Loucy (cell line): ENCODE data around the gene ACSS2.

Experiments used
- H2AFZ ChIP-seq: fragments of 200-600 bp; sonication (generic); 2 replicates; pipeline ENCODE4 v1.6.0; 2016; ENCODE audit warnings: antibody characterized with exemption, mild to moderate bottlenecking, low read length, moderate library complexity
- H3F3A ChIP-seq: fragments of 200-600 bp; 2 replicates; pipeline ENCODE4 v1.6.0; 2016; ENCODE audit warnings: antibody characterized with exemption, low read depth, mild to moderate bottlenecking
- H3K27me3 ChIP-seq: fragments of 200-600 bp; sonication (generic); 2 replicates; pipeline ENCODE4 v1.6.1; 2014; ENCODE audit warnings: low read length, mild to moderate bottlenecking; ENCODE audit not compliant: insufficient read depth, poor library complexity, severe bottlenecking
- H3K36me3 ChIP-seq: fragments of 200-600 bp; sonication (generic); 2 replicates; pipeline ENCODE4 v1.6.1; 2016; ENCODE audit warnings: low read length; ENCODE audit not compliant: insufficient read depth
- H3K4me1 ChIP-seq: fragments of 200-600 bp; sonication (generic); 2 replicates; pipeline ENCODE4 v1.5.1; 2014; ENCODE audit warnings: low read length, mild to moderate bottlenecking; ENCODE audit not compliant: insufficient read depth, poor library complexity, severe bottlenecking
- H3K4me2 ChIP-seq: fragments of 200-600 bp; sonication (generic); 2 replicates; pipeline ENCODE4 v1.6.0; 2014; ENCODE audit warnings: antibody characterized with exemption, low read length, low read depth, mild to moderate bottlenecking; ENCODE audit not compliant: poor library complexity, severe bottlenecking
- H3K4me3 ChIP-seq: fragments of 200-600 bp; sonication (generic); 2 replicates; pipeline ENCODE4 v1.5.1; 2014; ENCODE audit warnings: low read length, mild to moderate bottlenecking, mixed read lengths; ENCODE audit not compliant: poor library complexity, severe bottlenecking
- H3K79me2 ChIP-seq: fragments of 200-600 bp; sonication (generic); 2 replicates; pipeline ENCODE4 v1.6.1; 2014; ENCODE audit warnings: low read length; ENCODE audit not compliant: insufficient read depth
- H3K9ac ChIP-seq: fragments of 200-600 bp; sonication (generic); 2 replicates; pipeline ENCODE4 v1.6.0; 2014; ENCODE audit warnings: mild to moderate bottlenecking, low read depth, low read length, moderate library complexity; ENCODE audit not compliant: poor library complexity, severe bottlenecking
- H3K9me2 ChIP-seq: fragments of 200-600 bp; sonication (generic); replicated peaks from 2 replicates; pipeline ENCODE4 v1.6.1; 2016; ENCODE audit warnings: low read depth, low read length, mixed read lengths
- H3K9me3 ChIP-seq: fragments of 200-600 bp; sonication (generic); 2 replicates; pipeline ENCODE4 v1.6.1; 2014; ENCODE audit warnings: mild to moderate bottlenecking, antibody characterized with exemption, low read length, low read depth; ENCODE audit not compliant: insufficient read depth
- H4K20me1 ChIP-seq: fragments of 200-600 bp; sonication (generic); 2 replicates; pipeline ENCODE4 v1.6.0; 2014; ENCODE audit warnings: antibody characterized with exemption, low read length, mild to moderate bottlenecking; ENCODE audit not compliant: insufficient read depth, poor library complexity, severe bottlenecking
- CTCF ChIP-seq: fragments of 200-600 bp; sonication (generic); conservative IDR thresholded peaks from 2 replicates; pipeline ENCODE4 v1.5.1; 2014; ENCODE audit warnings: mild to moderate bottlenecking, antibody characterized with exemption, low read length
- EZH2phosphoT487 ChIP-seq: fragments of 200-600 bp; IDR thresholded peaks from 2 replicates; pipeline ENCODE4 v1.6.1; 2018; ENCODE audit warnings: antibody characterized with exemption, mild to moderate bottlenecking, moderate library complexity, borderline replicate concordance

Gene ACSS2

DNA sequence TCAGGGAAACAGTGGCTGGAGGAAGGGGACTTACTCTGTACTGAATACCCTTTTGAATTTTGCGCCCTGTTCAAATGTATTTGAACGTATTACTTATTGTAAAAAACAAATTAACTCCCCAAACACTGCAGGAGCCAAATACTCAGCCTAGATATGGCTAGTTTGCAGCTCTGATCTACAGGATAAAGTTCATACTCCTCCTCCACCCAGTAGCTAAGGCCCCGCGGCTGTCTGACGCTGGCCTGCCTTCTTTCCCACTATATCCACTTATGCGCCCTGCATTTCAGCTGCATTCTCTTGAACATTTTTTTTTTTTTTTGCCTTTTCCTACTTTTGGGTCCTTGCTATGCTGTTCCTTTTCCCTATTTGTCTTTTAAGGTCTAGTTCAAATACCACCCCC lies 72.7 kb downstream of the ACSS2 start:
- Histone ChIP-seq H3K9ac (no peak overlapping the region), H3K4me2 (no peak overlapping the region), H3K4me1 (no peaks in the 10 kb centered on the region)

GRCh38 chr20:34951252-34951651 lies 74.8 kb downstream of the ACSS2 start:
- Histone ChIP-seq H3K9me3 (no peaks in the 10 kb centered on the region), H3K4me2 (no peak overlapping the region), H3K79me2 (peaks cover 9% of the 10 kb centered on the region), H3K9me2 (no peaks in the 10 kb centered on the region), H3K9ac (no peak overlapping the region), H3F3A (no peaks in the 10 kb centered on the region), H3K4me3 (no peak overlapping the region), H3K4me1 (peaks cover 10% of the 10 kb centered on the region), H2AFZ (no peak overlapping the region), H3K27me3 (no peaks in the 10 kb centered on the region), H4K20me1 (no peaks in the 10 kb centered on the region), H3K36me3 (no peaks in the 10 kb centered on the region)
- TF ChIP-seq EZH2phosphoT487 (no peak), CTCF (no peak)

More for the DNA sequence above, 72.7 kb downstream of the ACSS2 start:
- no peaks in the 10 kb centered on the region for H3K79me2 ChIP-seq
- no peaks in the 10 kb centered on the region for H4K20me1 ChIP-seq
- no peaks in the 10 kb centered on the region for H3K9me2 ChIP-seq
- H2AFZ ChIP-seq: no peak overlapping the region
- no peak overlapping the region for H3K4me3 ChIP-seq
- no peaks in the 10 kb centered on the region for H3K9me3 ChIP-seq
- H3K36me3 ChIP-seq: 0 out of 2 replicates have a peak, but pooled peaks cover 1% of the 10 kb centered on the region
- no peak for TF ChIP-seq CTCF
- TF ChIP-seq EZH2phosphoT487: no peak
- H3F3A ChIP-seq: no peaks in the 10 kb centered on the region
- no peaks in the 10 kb centered on the region for H3K27me3 ChIP-seq

GRCh38 chr20:34951652-34952051 lies 75.2 kb downstream of the ACSS2 start:
- Histone ChIP-seq H3K79me2 (peaks cover 9% of the 10 kb centered on the region), H2AFZ (no peak overlapping the region), H3K9me2 (no peaks in the 10 kb centered on the region), H3K27me3 (no peaks in the 10 kb centered on the region), H3K4me2 (no peak overlapping the region), H3K9me3 (no peaks in the 10 kb centered on the region), H3F3A (no peaks in the 10 kb centered on the region), H3K4me3 (no peak overlapping the region), H3K4me1 (peaks cover 12% of the 10 kb centered on the region), H4K20me1 (no peaks in the 10 kb centered on the region), H3K9ac (no peak overlapping the region), H3K36me3 (no peaks in the 10 kb centered on the region)
- TF ChIP-seq CTCF (no peak), EZH2phosphoT487 (no peak)
